Fibroblast of lung (primary cell): Measurements from ENCODE around the gene TMEM30A. TPM values are rescaled to one million over a fixed set of nuclear protein-coding genes. Genes with fewer than 3 reads are reported as not detected.

ENCODE experiments used
- DNase-seq, 2 donors: peaks; one replicate each; pipeline versions ENCODE4 v3.0.0 to v3.0.0-alpha.2; 2010; ENCODE audit warnings: low read depth in 2 of 2
- H2AFZ ChIP-seq: 2 replicates; pipeline ENCODE4 v1.5.1; 2012; ENCODE audit warnings: low read length, control low read depth, inconsistent platforms
- H3K27ac ChIP-seq: 2 replicates; pipeline ENCODE4 v1.5.1; 2011; ENCODE audit warnings: low read length, control low read depth; ENCODE audit not compliant: insufficient read depth
- H3K27me3 ChIP-seq: 2 replicates; pipeline ENCODE4 v1.5.1; 2011; ENCODE audit warnings: mild to moderate bottlenecking, low read length; ENCODE audit not compliant: control insufficient read depth, insufficient read depth
- H3K36me3 ChIP-seq: 2 replicates; pipeline ENCODE4 v1.5.1; 2011; ENCODE audit warnings: low read length; ENCODE audit not compliant: control insufficient read depth, insufficient read depth
- H3K4me1 ChIP-seq: 2 replicates; pipeline ENCODE4 v1.5.1; 2011; ENCODE audit warnings: low read length; ENCODE audit not compliant: control insufficient read depth, insufficient read depth; ENCODE audit errors: extremely low read depth
- H3K4me2 ChIP-seq: 2 replicates; pipeline ENCODE4 v1.5.1; 2011; ENCODE audit warnings: low read length, control low read depth; ENCODE audit not compliant: insufficient read depth; ENCODE audit errors: extremely low read depth
- H3K4me3 ChIP-seq, 4 experiments: fragments of 200-600 bp in 1 of 4; sonication (generic) in 1 of 4; replicated peaks in 1 of 4; 2 replicates each; pipeline ENCODE4 v1.5.1; 2011 to 2016; ENCODE audit warnings: low read length in 4 of 4, low read depth in 3 of 4, mild to moderate bottlenecking in 3 of 4, control low read depth in 2 of 4, inconsistent platforms in 1 of 4, mixed read lengths in 1 of 4; ENCODE audit not compliant: insufficient read depth in 1 of 4; ENCODE audit errors: control extremely low read depth in 1 of 4
- H3K79me2 ChIP-seq: 2 replicates; pipeline ENCODE4 v1.5.1; 2012; ENCODE audit warnings: mild to moderate bottlenecking, low read length, inconsistent platforms; ENCODE audit not compliant: control insufficient read depth, insufficient read depth
- H3K9ac ChIP-seq: 2 replicates; pipeline ENCODE4 v1.5.1; 2011; ENCODE audit warnings: mild to moderate bottlenecking, low read length, control low read depth; ENCODE audit not compliant: insufficient read depth
- H3K9me3 ChIP-seq: 2 replicates; pipeline ENCODE4 v1.5.1; 2012; ENCODE audit warnings: low read depth, low read length; ENCODE audit not compliant: control insufficient read depth, insufficient read depth
- H4K20me1 ChIP-seq: 2 replicates; pipeline ENCODE4 v1.5.1; 2011; ENCODE audit warnings: low read length; ENCODE audit not compliant: control insufficient read depth, insufficient read depth; ENCODE audit errors: extremely low read depth
- EZH2 ChIP-seq: IDR thresholded peaks from 2 replicates; pipeline ENCODE4 v1.5.1; 2012; ENCODE audit warnings: low read length, control low read depth, mild to moderate bottlenecking; ENCODE audit errors: missing control alignments
- polyA plus RNA-seq, 2 donors: library from polyadenylated mRNA; depleted of rRNA in 1 of 2; stranded (reverse) in 1 of 2; unstranded in 1 of 2; fragments of >200 nt; gene quantifications; 2 replicates each; pipeline ENCODE4 v1.2.1, GENCODE V29; 2011 to 2012; ENCODE audit warnings: missing spikeins in 1 of 2
- total RNA-seq: library from RNA; depleted of rRNA; stranded (reverse); fragments of >200 nt; gene quantifications from 2 replicates; pipeline ENCODE4 v1.2.1, GENCODE V29; 2014
- TF ChIP-seq, protein P1 (sequence below), 2 donors: IDR thresholded peaks in 1 of 2; conservative IDR thresholded peaks in 1 of 2; 1 replicate in 1 of 2; 2 replicates in 1 of 2; pipeline ENCODE4 v1.5.1; 2011 to 2012; ENCODE audit warnings: low read length in 2 of 2, control low read depth in 1 of 2, inconsistent platforms in 1 of 2, low read depth in 1 of 2, mild to moderate bottlenecking in 1 of 2

The TMEM30A gene
- total and polyA plus RNA-seq, 2 donors (not counting 1 experiment from before 2014, with no cell fraction given): 111 to 153 TPM

DNA sequence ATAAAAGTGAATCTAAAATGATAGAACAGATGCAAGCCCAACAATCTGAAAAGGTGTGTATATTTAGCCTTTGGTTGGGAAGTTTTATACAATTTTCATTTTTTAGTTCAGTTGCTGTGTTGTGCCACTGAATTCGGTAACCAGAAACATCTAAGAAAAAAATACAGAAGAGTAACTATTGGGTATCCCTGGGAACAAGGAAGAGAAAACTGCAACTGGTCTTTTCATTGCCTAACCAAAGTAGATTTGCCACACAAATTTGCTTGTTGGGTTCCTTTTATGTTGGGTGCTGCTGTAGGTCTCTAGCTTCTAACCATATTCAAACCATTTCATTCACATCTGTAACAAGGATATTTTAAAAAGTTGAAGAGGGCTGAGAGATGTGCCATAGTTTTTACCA lies 2.8 kb upstream of the TMEM30A start:
- no peak overlapping the region for H3K4me2 ChIP-seq
- H3K36me3 ChIP-seq: no peaks in the 10 kb centered on the region
- H3K27ac ChIP-seq: no peak overlapping the region
- no peaks in the 10 kb centered on the region for H3K27me3 ChIP-seq
- H4K20me1 ChIP-seq: no peaks in the 10 kb centered on the region
- no peak for DNase-seq
- no peaks in the 10 kb centered on the region for H3K4me1 ChIP-seq
- no peak overlapping the region for H3K4me3 ChIP-seq
- peaks cover 23% of the 10 kb centered on the region for H3K79me2 ChIP-seq
- no peaks in the 10 kb centered on the region for H3K9me3 ChIP-seq
- H2AFZ ChIP-seq: no peak overlapping the region
- no peak for TF ChIP-seq EZH2
- TF ChIP-seq, protein P1, sequence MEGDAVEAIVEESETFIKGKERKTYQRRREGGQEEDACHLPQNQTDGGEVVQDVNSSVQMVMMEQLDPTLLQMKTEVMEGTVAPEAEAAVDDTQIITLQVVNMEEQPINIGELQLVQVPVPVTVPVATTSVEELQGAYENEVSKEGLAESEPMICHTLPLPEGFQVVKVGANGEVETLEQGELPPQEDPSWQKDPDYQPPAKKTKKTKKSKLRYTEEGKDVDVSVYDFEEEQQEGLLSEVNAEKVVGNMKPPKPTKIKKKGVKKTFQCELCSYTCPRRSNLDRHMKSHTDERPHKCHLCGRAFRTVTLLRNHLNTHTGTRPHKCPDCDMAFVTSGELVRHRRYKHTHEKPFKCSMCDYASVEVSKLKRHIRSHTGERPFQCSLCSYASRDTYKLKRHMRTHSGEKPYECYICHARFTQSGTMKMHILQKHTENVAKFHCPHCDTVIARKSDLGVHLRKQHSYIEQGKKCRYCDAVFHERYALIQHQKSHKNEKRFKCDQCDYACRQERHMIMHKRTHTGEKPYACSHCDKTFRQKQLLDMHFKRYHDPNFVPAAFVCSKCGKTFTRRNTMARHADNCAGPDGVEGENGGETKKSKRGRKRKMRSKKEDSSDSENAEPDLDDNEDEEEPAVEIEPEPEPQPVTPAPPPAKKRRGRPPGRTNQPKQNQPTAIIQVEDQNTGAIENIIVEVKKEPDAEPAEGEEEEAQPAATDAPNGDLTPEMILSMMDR (conservative IDR thresholded peaks at IDR 0.05 in 1 of 2, IDR thresholded peaks at IDR 0.05 in 1 of 2; ENCODE audit: low read depth in 1 of 2, low read length in 2 of 2): no peak
- no peak overlapping the region for H3K9ac ChIP-seq

- Histone ChIP-seq H3K4me3 (no peak overlapping the region), H3K9ac (no peak overlapping the region), H3K4me2 (peak overlapping the region; percentile 20), H2AFZ (no peak overlapping the region), H3K79me2 (peaks cover 28% of the 10 kb centered on the region), H3K9me3 (no peaks in the 10 kb centered on the region), H3K36me3 (no peaks in the 10 kb centered on the region), H3K4me1 (no peaks in the 10 kb centered on the region), H3K27me3 (no peaks in the 10 kb centered on the region), H3K27ac (no peak overlapping the region), H4K20me1 (no peaks in the 10 kb centered on the region)
- DNase-seq: no peak
- TF ChIP-seq EZH2: no peak
- TF ChIP-seq, protein P1 (conservative IDR thresholded peaks at IDR 0.05 in 1 of 2, IDR thresholded peaks at IDR 0.05 in 1 of 2; ENCODE audit: low read depth in 1 of 2, low read length in 2 of 2): no peak
These were observed 2.4 kb upstream of the TMEM30A start for GRCh38 chr6:75286955-75287354.

GRCh38 chr6:75285283-75285639 lies 669 bp upstream of the TMEM30A start:
- Histone ChIP-seq H3K9me3 (no peaks in the 10 kb centered on the region), H3K36me3 (no peaks in the 10 kb centered on the region), H3K79me2 (peaks cover 45% of the 10 kb centered on the region), H3K4me3 (peak overlapping the region; percentile 59 to 99 (median 94)), H3K27ac (peak overlapping the region; percentile 92), H3K9ac (peak overlapping the region; percentile 2), H3K4me1 (no peaks in the 10 kb centered on the region), H3K27me3 (no peaks in the 10 kb centered on the region), H3K4me2 (peak overlapping the region; percentile 79), H4K20me1 (no peaks in the 10 kb centered on the region), H2AFZ (peak overlapping the region; percentile 91)
- no peak for DNase-seq
- TF ChIP-seq, protein P1 (conservative IDR thresholded peaks at IDR 0.05 in 1 of 2, IDR thresholded peaks at IDR 0.05 in 1 of 2; ENCODE audit: low read depth in 1 of 2, low read length in 2 of 2): no peak
- no peak for TF ChIP-seq EZH2
